GM20431 (cell line): ENCODE data around the gene HNRNPC.
"Not testable (repeated sequence)": the region's sequence is repeated elsewhere in the genome, so short reads cannot be mapped to it uniquely, and the experiment has no call there.

Source experiments
- in situ Hi-C: fragments of 300-500 bp; cut with MseI, MboI; formaldehyde crosslinking; loops from one replicate; pipeline ENCODE4 v1.15.0; 2020; ENCODE audit warnings: low sequenced_read_pairs; ENCODE audit not compliant: unreplicated experiment

The HNRNPC gene

GRCh38 chr14:21269252-21270046 is at the start of gene HNRNPC:
Gene HNRNPC, minus strand, starts transcription at chr14:21269442. Its CDS starts 35,249 bp downstream, at chr14:21234193.
- in situ Hi-C loops: no loop called here

DNA sequence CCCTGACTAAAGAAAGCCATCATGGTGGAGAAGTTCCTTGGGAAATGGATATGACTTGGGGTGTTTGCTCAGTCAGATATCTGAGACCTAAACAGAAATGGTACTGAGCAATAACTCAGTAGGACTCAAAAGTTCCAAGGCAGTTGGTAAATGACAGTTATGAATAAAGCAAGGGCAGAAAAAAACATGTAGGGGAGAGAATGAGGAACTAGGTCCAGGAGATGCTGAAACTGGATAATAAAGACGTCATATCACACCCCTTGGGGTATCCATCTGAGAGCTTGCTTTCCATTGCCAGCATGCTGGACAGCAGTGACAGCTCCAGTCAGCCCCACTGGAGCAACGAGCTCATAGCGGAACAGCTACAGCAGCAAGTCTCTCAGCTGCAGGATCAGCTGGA is 48.2 kb upstream of the HNRNPC start:
- in situ Hi-C loops: no loop called here

DNA sequence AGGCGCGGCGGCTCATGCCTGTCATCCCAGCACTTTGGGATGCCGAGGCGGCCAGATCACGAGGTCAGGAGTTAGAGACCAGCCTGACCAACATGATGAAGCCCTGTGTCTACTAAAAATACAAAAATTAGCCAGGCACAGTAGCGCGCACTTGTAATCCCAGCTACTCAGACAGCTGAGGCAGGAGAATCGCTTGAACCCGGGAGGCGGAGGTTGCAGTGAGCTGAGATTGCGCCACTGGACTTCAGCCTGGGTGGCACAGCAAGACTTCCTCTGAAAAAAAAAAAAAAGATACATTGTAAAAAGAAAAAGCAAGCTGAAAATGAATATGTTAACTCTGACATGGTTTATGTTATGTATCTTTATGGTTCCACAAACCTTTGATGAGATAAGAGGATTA is 44.3 kb upstream of the HNRNPC start:
- in situ Hi-C loops: no loop called here

DNA sequence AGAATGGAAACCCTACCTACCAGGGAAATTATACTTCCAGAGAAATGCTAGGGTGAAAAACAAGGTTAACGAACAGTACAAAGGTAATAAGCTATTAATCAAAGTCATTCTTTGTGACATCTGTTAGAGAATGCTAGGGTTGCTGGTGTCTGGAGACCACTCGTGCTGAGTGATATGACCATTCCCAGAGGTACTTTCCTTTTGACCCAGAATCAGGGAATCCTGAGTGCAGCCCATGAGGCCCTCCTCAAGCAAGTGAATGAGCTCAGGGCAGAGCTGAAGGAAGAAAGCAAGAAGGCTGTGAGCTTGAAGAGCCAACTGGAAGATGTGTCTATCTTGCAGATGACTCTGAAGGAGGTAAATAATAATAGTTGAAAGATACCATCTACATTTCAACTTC is 42.4 kb upstream of the HNRNPC start:
- in situ Hi-C loops: no loop called here

GRCh38 chr14:21309956-21310355 is 40.7 kb upstream of the HNRNPC start:
- in situ Hi-C loops: no loop called here

GRCh38 chr14:21309238-21309636 is 40.0 kb upstream of the HNRNPC start:
- in situ Hi-C loops: no loop called here

GRCh38 chr14:21308479-21309237 is 39.4 kb upstream of the HNRNPC start:
- in situ Hi-C loops: no loop called here

DNA sequence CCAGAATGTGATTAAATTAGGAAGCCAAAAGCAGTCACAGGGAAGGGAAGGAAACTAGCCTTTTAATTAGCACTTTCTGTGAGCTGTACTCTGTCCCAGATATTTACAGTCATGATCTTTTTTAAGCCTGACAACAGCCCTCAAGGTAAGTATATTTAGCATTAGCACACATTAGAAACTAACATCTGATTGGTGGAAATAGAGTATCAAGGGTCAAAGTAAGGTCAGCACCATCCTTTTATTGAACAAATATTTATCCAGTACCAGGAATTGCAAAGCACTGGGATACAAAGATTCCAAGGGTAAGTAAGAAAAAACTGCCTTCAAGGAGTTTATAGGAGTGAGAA is 38.9 kb upstream of the HNRNPC start:
- in situ Hi-C loops: no loop called here

DNA sequence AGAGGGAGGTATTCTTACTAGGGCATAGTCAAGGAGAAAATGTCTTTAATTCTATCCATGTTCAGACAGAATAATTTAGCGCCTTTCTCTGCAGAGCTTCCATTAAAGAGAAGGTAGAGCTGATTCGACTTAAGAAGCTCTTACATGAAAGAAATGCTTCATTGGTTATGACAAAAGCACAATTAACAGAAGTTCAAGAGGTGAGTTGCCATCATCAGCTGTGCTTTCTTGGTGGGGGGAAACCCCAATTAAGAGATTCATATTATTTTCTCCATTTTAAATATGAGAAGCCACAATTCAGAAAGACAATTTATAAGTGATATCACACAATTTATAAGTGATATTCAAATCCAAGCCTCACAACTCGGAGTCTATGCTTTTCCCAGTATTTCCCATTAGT is 38.4 kb upstream of the HNRNPC start:
- in situ Hi-C loops: no loop called here

GRCh38 chr14:21302836-21303140 is 33.5 kb upstream of the HNRNPC start:
- in situ Hi-C loops: not testable (repeated sequence)

DNA sequence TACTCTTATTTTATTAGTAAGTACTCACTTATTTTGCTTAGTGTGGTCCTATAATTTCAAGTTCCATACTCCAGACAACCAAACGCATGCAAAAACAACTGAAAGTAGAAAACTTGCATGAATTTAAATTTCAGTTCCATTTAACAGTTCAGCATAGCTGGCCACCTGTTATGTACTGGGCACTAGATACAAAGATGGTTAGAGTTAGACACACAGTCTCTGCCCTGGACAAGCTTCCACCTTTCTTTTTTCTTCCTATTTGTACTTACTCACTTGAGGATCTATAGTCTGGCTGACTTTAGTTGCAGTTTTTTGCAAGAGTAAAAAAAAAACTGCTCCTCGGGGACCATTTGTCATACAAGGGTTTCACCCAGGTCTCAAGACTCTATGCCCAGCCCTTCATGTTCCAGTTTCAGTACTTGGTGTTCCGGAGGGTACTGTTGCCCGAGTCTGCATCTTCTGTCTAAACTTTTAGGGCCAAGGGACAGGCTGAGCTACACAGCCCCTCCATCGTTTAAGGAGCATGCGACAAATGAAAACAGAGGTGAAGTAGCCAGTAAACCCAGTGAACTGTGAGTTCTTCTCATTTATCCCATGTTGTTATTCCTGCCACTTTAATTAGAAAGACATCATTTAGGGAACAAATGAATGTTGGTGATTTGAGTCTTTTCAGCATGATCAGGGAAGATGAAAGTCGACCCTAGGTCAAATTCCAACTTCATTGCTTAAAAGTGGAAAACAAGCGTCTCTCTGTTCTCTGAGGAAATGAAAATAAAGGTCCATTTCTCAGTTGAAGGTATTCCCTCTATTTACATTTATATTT is 33.0 kb upstream of the HNRNPC start:
- in situ Hi-C loops: no loop called here

DNA sequence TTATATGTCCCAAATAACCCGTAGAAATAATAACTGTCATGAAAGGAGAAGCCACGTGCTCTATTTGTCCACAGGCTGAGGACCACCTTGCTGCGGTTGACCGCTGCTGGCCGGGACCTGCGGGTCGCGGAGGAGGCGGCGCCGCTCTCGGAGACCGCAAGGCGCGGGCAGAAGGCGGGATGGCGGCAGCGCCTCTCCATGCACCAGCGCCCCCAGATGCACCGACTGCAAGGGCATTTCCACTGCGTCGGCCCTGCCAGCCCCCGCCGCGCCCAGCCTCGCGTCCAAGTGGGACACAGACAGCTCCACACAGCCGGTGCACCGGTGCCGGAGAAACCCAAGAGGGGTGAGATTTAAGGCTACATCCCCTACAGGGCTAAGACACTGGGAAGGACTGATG is 31.6 kb upstream of the HNRNPC start:
- in situ Hi-C loops: no loop called here

DNA sequence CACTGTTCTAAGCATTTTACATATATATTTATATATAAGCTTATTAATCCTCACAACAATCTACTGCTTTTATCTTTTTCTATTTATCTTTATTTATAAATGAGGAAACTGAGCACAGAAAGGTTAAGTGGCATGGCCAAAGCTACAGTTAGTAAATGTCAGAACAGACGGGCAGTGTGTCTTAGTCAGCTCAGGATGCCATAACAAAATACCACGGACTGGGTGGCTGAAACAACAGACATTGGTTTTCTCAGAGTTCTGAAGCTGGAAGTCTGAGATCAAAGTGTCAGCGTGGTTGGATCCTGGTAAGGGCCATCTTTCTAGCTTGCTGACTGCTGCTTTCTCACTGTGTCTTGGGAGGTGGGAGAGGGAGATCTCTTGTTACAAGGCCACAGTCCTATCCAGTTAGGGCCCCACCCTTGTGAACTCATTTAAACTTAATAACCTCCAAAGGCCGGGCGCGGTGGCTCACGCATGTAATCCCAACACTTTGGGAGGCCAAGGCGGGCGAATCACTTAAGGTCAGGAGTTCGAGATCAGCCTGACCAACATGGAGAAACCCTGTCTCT is 30.4 kb upstream of the HNRNPC start:
- in situ Hi-C loops: no loop called here

GRCh38 chr14:21298358-21298757 is 29.1 kb upstream of the HNRNPC start:
- in situ Hi-C loops: no loop called here

DNA sequence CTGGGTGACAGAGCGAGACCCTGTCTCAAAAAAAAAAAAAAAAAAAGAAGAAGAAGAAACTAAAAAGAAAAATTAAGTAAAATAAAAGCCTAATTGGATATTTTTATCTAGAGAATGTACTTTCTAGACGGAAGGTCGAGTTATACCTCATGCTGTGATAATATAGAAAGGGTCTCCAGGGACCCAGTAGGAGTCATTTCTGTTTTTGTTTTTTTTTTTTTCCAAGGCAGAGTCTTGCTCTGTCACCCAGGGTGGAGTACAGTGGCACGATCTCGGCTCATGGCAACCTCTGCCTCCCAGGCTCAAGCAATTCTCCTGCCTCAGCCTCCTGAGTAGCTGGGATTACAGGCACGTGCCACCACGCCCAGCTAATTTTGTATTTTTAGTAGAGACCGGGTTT is 24.8 kb upstream of the HNRNPC start:
- in situ Hi-C loops: not testable (repeated sequence)

DNA sequence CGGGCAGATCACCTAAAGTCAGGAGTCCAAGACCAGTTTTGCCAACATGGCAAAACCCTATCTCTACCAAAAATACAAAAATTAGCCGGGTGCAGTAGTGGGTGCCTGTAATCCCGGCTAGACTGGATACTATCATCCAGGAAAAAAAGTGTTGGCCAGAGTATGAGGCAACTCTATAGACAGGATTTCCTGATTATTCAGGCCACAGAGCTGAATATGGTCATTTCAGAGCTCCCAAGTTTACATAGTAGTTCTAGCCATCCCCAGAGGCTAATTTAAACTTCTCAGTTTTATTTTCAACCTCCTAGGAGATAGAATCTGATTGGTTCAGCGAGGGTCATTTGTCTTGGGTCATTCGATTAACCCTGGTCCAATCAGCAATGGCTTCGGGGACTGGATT is 17.9 kb upstream of the HNRNPC start:
- in situ Hi-C loops: no loop called here

- in situ Hi-C loops: not testable (repeated sequence)
Measured at GRCh38 chr14:21286516-21286915, 17.3 kb upstream of the HNRNPC start.

DNA sequence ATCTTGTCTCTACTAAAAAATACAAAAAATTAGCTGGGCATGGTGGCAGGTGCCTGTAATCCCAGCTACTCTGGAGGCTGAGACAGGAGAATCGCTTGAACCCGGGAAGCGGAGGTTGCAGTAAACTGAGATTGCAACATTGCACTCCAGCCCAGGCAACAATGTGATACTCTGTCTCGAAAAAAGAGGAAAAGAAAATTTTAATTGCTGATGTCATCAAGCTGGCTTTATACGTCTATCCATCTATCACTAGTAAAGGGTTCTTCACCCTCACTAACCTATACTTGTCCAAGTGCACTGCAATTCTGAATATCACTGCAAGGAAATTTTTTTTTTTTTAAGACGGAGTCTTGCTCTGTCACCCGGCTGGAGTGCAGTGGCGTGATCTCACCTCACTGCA is 12.7 kb upstream of the HNRNPC start:
- in situ Hi-C loops: not testable (repeated sequence)

DNA sequence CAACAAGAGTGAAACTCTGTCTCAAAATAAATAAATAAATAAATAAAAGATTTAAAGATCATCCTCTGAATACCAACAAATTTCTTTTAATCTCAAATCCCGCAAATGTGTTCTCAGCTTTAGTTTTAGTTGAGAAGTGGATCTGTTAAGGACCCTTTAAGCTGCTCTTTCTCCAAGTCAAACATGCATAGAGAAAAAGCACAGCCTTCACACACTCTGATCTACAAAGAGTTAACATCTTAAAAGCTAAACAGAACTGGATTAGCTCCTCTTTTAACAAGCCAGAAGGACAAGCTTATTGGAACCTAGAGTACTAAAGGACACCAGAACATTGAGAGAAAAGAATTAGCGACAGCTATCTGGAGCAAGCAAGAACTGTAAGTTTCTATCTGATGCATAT is 10.5 kb upstream of the HNRNPC start, which contains the start of gene RPGRIP1:
TSS of gene RPGRIP1 (plus strand) at position 301 of the 400 bp plus-strand sequence. CDS start 7,894 bp downstream, outside the sequence.
- in situ Hi-C loops: no loop called here

- in situ Hi-C loops: no loop called here
Measured at GRCh38 chr14:21278632-21279031, 9.4 kb upstream of the HNRNPC start.
